Raji (cell line): Measurements from ENCODE around the gene USP38.

Source experiments
- POLR2A ChIP-seq: IDR thresholded peaks from 2 replicates; pipeline ENCODE4 v1.6.1; 2011; ENCODE audit warnings: low read depth, low read length, control low read depth; ENCODE audit not compliant: insufficient read depth

Gene USP38

DNA sequence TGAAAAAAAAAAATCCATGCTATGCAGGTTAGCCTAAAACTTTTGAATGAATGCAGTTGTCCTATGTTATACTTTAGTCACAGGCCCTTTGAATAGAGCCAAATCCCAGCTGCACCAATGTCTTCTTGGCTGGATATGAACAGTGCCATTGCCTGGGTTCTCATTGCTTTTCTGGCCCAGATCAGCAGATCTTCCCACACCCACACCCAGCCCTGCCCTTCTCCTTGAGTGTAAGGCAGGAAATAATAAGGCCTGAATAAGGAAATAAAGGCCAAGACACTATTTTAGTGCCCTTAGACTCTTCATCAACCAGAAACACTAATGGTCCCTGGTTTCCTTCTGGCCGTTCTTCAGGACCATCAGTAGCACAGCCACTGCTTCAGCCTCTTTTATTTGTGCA, 66.6 kb downstream of the USP38 start:
- TF ChIP-seq POLR2A: no peak

DNA sequence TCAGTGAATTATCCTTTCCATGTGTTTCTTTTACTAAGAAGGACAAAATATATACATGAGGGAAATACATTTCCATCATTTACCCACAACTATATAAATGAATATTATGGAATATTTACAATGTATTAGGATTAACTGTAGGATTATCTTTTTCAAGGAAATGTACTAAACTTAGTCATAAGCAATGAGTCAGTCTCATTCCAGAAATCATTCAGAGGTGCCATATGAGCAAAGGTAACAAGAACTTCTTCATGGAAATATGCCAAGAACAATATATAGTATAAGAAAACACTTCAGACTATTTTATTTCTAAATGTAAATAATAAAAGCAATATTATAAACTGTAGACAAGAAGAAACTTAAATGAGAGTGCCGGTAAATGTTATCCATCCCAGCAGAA, 67.1 kb downstream of the USP38 start:
- TF ChIP-seq POLR2A: no peak

DNA sequence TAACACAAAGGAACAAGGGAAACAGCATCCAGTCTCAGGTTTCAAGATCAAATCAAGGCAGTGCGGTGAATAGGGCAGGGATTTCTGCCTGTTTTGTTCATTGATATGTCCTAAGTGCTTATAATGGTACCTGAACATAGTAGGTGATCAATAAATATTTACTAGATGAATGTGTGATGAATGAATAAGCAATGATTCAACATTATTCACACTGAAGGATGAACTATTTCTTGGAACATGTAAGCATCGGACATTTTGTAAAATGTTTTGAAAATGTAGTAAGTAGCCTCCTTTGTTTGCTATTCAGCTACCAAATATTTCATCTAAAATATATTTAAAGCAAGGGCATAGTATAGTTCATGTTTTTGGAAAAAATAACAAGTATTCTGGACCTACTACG, 67.8 kb downstream of the USP38 start:
- no peak for TF ChIP-seq POLR2A

DNA sequence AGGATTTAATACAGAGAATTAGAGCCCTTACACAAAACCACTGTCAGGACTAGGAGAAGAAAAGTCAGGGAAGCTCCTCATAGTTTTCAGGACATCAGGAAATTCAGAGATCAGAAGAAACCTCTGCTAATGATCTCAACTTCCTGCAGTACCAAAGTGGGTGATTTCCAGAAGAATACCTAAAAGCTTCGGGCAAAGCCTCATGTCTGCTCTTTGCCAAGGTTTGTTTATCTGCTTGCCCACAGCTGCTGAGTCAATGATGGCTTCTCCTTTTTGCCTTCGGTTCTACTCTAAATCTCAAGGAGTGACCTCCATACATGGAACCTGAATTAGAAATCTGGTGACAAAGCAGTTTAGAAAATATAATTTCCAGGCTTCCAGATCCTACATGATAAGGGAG, 68.4 kb downstream of the USP38 start:
- TF ChIP-seq POLR2A: no peak

DNA sequence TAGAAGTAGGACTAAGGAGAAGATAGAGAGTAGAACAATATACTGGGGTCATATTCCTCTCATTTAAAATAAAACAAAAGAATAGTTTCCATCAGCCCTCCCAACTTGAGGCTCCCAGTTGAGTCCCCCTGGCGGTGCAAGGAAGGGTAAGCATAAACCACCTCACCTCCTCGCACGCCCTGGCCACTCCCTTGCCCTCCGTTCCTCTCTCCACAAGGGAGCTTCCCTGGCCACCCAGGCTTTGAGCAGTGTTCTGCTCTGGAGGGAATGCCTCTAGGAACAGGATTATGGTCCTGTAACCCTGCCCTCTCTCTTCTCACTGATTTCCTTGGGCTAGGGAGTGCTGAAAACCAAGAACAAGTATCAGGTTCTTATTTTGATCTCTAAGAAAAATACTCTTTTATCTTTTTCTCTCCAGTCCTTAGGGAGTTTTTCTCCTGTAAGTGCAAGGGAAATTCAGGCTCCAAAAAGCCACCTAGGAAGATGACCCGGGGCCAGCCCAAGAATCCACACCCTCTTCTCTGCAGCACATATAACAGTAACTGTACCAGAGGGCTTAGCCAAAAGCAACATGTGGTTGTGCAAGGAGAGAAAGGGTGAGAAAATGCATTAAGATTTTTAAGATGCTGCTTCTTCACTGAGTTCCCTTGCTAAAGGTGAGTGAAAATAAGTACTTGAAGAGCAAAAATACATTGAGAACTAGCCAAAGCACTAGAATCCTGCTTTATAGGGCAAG, 69.9 kb downstream of the USP38 start:
- no peak for TF ChIP-seq POLR2A

DNA sequence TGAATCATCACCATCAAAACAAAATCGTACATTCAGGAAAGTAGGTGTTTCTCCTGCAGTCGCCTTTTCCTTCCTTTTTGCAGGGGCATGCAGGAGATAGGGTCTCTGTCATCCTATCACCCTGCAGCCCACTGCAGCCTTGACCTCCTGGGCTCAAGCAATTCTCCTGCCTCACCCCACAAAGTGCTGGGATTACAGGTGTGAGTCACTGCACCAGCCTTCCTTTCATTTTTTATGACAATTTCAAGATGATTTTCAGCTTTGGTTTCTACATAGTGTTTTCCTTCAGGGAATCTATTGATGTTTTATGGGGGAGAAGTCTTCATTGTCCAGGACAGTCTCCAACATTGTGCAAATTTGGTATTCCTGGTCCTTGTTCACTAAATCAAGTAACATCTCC, 71.7 kb downstream of the USP38 start:
- no peak for TF ChIP-seq POLR2A

DNA sequence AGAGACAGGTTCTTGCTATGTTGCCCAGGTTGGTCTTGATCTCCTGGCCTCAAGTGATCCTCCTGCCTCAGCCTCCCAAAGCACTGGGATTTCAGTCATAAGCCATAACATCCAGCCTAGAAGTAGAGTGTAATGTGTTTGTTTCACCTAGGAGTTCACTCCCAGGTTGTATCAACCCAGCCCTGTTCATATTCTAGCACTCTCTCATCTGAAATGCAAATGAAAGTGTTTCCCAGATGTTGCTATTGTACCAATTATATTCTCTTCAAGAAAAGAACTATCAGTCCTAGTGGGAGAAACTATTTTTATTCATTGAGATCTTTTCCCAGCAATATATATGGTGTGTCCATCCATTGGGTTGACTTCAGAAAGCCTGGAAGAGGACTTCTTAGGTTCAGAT, 72.6 kb downstream of the USP38 start:
- TF ChIP-seq POLR2A: no peak

DNA sequence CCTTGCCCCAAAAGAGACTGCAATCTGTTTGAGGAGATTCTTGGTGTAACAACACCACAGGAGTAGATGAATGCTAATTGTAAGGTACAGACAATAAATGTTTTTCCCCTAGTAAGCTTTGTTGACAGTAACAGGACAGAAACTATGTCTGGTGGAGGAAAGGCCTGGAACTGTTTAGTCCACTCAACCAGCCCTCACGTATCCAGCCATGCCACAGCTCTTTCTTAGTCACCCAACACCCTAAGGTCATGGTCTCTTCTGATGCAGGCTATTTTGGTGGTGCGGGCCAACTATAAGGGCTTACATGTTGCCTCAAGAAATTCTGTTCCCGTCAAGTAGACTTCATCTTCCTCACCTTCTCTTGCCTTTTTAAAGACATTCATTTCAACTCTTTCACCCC, 76.0 kb downstream of the USP38 start:
- TF ChIP-seq POLR2A: no peak

DNA sequence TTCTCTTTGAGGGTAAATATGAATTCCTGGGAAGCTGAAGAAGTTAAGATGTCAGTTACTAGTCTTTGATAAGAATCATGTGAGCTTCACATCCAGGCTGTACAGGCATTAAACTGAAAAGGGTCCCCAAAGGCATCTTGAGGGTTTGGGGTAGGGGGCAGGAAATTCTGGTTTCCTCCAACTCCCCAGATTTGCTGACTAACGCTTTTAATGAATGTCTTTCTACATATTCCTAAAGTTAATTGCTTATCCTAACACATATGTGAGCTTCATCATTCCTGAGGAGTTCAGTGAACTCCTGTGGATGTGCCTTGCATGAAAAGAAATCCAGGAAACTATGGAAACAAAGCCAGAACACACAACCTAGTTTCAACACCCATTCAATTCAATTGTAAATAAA, 78.1 kb downstream of the USP38 start:
- TF ChIP-seq POLR2A: no peak

DNA sequence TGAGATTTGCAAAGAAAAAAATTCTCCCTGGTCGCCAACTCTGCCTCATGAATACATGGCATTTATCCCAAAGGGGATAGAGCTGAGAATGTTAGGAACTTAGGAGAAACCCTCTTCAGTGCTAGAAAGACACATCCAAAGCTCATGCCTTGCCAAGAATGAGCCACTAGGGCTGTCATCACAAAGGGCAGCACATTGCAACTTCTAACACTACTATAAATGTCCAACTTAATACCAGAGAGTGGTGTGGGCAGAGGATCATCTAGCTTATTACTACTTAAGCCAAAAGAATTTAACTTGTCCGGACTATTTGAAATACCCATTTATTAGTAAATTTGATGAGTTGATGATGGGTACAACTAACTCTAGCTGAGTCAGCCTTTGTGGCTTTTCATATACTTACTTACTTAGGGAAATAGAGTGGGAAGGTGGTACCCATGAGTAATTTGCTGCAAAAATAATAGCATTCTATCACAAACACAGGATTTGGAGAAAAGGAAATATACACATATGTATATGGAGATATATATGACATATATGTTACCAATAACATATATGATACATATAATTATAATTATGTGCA, 85.6 kb downstream of the USP38 start:
- no peak for TF ChIP-seq POLR2A
